NB4 (cell line): ENCODE data around the gene ADGRD2.

ENCODE experiments used
- MYC ChIP-seq: IDR thresholded peaks from 2 replicates; pipeline ENCODE4 v1.6.1; 2011; ENCODE audit warnings: low read depth, low read length
- POLR2A ChIP-seq: IDR thresholded peaks from 2 replicates; pipeline ENCODE4 v1.6.1; 2011; ENCODE audit warnings: mild to moderate bottlenecking; ENCODE audit not compliant: insufficient read length; ENCODE audit errors: extremely low read depth
- TF ChIP-seq, protein P1 (sequence below): IDR thresholded peaks from one replicate; pipeline ENCODE4 v1.5.1; 2012; ENCODE audit warnings: low read depth, low read length
- TF ChIP-seq, protein P2 (sequence below): IDR thresholded peaks from 2 replicates; pipeline ENCODE4 v1.6.1; 2011; ENCODE audit warnings: low read depth, low read length

DNA sequence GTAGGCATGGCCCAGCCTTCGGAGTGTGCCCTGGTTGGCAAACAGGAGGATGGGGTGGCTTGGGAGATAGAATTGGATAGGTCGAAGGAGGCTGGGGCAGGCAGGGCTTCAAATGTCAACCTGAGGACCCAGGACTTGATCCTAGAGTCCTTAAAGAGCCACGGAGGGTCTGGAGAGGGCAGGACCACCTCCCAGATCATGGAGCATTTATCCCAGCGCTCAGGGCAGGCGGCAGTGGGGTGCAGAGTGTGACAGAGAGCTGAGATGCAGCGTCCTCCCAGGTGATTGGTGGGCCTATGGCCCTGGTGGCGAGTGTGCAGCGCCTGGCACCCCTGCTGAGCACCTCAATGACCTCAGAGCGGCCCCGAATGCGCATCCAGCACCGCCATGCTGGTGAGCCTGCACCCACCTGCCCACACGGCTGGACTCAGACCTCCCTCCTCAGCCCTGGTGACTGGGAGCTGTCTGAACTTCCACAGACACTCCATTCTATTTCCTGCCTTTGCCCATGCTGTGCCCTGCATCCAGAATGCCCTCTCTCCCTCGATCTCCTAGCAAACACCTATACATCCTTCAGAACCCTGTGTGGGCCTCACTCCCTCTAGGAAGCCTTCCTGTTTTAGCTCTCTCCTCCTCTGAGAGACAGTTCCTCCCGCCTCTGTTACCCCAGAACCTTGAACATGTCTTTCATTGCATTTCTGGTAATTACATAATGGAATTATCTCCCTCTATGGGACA is 6.3 kb downstream of the ADGRD2 start:
- TF ChIP-seq POLR2A (no peak), MYC (no peak)
- TF ChIP-seq, protein P1, sequence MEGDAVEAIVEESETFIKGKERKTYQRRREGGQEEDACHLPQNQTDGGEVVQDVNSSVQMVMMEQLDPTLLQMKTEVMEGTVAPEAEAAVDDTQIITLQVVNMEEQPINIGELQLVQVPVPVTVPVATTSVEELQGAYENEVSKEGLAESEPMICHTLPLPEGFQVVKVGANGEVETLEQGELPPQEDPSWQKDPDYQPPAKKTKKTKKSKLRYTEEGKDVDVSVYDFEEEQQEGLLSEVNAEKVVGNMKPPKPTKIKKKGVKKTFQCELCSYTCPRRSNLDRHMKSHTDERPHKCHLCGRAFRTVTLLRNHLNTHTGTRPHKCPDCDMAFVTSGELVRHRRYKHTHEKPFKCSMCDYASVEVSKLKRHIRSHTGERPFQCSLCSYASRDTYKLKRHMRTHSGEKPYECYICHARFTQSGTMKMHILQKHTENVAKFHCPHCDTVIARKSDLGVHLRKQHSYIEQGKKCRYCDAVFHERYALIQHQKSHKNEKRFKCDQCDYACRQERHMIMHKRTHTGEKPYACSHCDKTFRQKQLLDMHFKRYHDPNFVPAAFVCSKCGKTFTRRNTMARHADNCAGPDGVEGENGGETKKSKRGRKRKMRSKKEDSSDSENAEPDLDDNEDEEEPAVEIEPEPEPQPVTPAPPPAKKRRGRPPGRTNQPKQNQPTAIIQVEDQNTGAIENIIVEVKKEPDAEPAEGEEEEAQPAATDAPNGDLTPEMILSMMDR, result no peak
- TF ChIP-seq, protein P2, sequence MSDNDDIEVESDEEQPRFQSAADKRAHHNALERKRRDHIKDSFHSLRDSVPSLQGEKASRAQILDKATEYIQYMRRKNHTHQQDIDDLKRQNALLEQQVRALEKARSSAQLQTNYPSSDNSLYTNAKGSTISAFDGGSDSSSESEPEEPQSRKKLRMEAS, result no peak
